Vagina (tissue), 2 donors: Measurements from ENCODE around the gene ARHGAP35.

Experiments used
- CTCF ChIP-seq, 3 experiments: fragments of 450-650 bp in 2 of 3; fragments of 200-600 bp in 1 of 3; sonication (generic) in 1 of 3; IDR thresholded peaks; one replicate each; pipeline ENCODE4 v1.5.1; 2017 to 2019; ENCODE audit warnings: antibody characterized with exemption in 3 of 3, mild to moderate bottlenecking in 2 of 3, moderate library complexity in 2 of 3
- POLR2A ChIP-seq, 2 donors: fragments of 450-650 bp; IDR thresholded peaks; one replicate each; pipeline ENCODE4 v1.6.1; 2017; ENCODE audit warnings: antibody characterized with exemption in 2 of 2, mild to moderate bottlenecking in 2 of 2, moderate library complexity in 2 of 2

DNA sequence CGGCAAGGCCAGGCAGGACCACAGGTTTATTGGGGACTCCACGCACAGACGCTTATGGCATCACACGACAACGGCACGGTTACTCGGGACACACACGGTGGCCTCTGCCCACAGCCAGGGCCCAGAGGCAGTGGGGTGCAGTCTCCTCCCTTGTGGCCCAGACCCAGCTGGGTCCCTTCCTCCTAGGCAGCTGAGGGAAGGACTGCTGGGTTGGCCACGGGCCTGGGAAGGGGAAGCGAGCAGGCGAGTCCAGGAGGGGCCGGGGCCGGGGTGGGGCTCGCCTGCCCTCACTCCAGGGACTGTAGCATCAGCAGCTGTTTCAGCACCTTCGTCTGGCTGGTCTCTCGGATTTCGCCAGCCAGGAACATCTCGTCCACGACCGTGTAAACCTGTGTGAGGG lies 22.6 kb upstream of the ARHGAP35 start:
- TF ChIP-seq CTCF (IDR thresholded peaks at IDR 0.05) (no peak), POLR2A (IDR thresholded peaks at IDR 0.05) (no peak)
